M059J (cell line): ENCODE measurements around the gene PPARGC1A. TPM values are rescaled to one million over a fixed set of nuclear protein-coding genes. Genes with fewer than 3 reads are reported as not detected.

Source experiments
- DNase-seq: peaks from one replicate; pipeline ENCODE4 v3.0.0-alpha.2; 2012; ENCODE audit warnings: low read depth
- total RNA-seq: library from RNA; depleted of rRNA; stranded (reverse); fragments of >200 nt; shearing (Covaris generic); gene quantifications from 2 replicates; pipeline ENCODE4 v1.2.3, GENCODE V29; 2014

Gene PPARGC1A
- total RNA-seq, 1 experiment from 2014 or later: 3.6 TPM

DNA sequence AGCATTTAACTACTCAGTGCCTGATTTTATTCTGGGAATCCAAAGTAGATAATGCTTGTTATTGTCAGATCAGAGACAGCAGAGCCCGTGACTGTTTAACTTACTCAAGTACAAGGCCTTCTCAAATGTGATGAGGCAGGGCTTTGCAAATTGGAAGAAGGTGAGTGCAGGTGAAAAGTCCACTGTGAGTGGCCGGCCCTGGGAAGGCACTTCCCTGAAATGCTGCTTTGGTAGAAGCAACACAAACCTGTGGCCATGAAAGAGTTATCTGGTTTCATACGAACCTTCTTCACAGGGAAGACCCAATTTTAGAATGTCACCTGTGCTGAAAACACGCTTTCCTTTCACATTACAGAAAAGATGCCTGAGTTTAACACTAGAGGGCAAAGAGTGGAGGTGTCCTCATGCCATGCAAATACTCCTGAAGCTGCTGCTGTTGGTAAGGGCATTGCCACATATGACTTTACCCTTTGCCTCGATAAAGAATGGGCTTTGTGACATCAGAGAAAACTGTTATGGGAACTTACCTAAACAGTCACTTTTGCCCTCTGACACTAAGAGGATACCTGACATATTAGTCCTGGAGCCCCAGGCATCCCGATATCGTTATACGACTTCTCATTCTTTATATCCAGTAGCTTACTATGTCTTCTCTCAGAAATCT lies 8.0 kb downstream of the PPARGC1A start:
- DNase-seq: peak; percentile 9

DNA sequence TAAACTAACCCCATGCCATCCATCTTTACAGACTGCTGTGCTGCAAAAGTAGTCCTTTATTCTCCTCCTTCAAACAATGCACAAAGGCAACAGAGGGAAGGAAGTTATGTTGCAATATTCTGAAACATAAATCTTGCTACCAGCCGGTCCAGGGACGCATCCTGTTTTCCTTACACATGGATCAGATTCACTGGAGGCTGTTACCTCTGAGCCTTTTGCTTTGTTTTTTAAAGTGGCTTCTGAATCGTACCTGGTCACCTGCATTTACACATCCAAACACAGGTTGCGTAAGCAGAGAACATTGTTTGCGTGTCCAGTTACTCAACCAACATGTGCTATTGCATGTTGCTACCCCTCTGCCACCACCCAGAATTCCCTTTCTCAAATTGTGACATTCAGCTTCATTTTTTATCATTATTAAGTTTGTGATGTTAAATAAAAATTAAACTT lies 8.8 kb downstream of the PPARGC1A start:
- no peak for DNase-seq

GRCh38 chr4:23878912-23879732 lies 10.7 kb downstream of the PPARGC1A start:
- DNase-seq: peak; percentile 89

DNA sequence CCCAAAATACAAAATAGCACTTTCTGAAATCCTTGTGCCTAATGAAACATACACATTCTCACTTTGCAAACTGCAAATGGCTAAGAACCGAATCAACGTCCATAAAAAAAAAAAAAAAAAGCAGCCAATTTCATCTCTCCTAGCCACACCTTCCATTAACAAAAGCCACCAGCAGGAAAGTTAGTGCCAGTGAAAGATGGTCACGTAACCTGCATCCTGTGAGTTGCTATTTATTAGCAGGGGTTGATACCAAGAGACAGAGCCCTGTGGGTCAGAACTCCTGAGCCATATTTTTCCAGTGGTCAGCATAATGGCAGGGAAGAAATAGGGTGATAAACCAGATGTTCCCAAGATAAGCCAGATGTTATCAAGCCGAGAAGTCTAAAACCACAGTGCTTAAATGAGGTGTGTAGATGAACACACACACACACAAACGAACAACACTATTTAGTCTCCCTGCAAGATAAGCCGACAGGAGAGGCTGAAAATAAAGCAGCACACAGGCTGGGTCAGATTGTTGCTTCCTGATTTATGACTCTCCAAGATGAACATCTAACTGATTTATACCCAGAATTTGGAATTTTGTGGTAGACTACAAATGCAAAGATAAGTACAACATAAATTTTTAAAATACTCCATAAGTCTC lies 11.5 kb downstream of the PPARGC1A start:
- peak; percentile 16 for DNase-seq

DNA sequence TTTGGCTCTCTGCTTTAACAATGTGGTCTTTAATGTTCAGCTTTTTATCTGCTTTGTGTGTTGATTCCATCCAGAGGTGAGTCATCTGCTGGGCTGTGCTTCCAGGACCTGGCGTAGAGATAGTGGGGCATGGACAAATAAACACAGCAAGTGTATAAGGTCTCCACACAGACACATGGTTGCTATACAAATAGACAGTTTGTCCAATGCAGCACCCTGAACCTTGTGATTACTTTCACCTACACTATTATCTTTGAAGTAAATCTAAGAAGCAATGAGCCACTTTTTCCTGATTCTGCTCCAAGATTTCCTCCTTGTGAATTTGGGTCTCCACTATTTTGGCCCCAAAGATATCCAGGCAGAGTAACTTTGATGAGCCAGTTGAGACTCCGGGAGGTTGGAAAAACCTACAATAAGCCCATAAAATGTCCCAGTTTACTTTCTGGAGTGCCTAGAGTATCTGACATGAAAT lies 12.1 kb downstream of the PPARGC1A start:
- peak; percentile 89 for DNase-seq

GRCh38 chr4:23876418-23877089 lies 13.3 kb downstream of the PPARGC1A start:
- no peak for DNase-seq

- DNase-seq: no peak
These were observed 14.5 kb downstream of the PPARGC1A start for GRCh38 chr4:23875317-23875716.

DNA sequence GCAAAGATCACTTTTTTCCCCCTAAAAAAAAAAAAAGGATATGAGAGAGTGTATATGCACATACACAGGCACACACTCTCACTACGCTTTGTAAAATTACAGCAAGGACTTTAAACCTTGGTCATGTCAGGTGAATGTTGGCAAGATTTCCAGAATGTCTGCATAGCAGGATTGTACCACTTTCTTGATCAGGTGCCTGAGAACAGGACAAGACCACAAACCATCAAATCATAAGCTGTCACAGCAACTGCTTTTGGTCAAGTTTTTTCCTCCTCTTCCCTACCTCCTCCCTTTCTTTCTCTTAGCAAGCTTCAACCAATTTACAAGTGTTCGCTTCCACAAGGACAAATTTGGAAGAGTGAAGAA lies 15.3 kb downstream of the PPARGC1A start:
- no peak for DNase-seq

DNA sequence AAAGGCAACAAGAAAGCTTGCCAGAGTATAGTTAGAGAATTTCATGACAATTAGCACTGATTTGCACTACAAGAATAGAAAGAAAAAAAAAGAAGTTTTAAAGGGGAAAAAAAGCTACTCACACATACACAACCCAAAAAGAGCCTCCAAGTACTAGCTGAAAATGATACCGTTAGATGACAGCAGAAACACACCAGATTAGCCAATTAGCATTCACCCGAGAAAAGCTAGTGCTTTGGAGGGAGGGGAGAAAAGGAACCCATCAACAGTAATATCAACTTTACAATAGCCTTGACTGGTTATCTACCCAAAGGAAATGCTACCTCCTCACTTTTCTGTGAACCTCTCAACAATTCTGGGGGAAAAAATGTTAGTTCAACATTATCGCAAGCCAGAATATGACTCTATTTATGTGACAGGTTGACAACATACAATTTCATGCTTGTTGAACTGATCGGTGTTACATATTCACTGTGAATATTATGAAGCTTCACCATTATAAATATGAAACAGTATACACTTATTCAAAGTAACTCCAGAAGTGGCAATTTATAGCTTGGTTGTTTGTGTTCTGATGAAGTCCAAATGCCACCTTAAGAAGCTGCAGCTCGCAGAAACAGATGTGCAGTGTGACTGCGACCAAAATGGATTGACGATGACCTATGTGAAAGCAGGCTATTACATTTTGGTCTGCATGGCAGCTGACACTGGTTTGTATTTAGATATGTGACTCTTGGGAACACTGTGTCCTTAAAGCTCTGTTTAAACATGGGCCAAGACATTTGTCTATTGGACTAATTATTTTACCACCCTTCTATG lies 15.9 kb downstream of the PPARGC1A start:
- no peak for DNase-seq

DNA sequence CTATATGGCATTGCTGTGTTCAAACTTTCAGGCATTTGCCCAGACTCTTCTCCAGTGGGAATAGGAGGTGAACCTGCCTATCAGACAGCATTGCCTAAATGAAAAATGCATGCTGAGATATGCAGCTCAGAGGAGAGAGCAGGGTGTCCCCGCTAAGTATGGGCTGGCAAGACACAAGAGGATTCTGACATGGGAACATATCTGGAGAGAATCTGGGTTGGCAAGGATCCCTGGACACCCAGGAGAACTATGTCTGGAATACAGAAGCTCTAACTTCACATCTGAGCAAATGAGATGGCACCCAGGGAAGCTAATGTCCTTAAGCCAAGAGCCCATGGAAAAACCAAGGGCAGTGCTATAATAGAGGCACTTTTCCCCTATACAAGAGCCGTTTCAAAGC lies 18.4 kb downstream of the PPARGC1A start:
- DNase-seq: no peak

- DNase-seq: no peak
These were observed 23.3 kb downstream of the PPARGC1A start for GRCh38 chr4:23866450-23867075.

DNA sequence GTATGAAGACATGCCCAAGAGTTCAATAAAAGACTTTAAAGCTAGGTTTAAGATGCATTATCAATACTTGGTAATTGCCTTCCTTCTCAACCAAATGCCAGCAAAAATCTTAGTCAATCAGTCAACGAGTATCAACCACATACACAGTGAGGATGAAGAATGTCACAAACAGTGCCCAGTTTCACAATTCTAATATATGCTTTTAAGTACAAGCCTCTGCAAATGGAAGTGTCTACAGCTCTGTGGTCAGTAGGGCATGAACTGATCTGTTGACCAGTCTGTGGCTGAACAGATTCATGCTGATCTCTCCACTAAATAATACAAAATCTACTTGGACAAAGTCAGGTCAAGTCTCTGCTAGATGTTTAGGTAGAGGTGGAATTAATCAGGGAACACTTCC lies 27.9 kb downstream of the PPARGC1A start:
- no peak for DNase-seq

GRCh38 chr4:23860919-23861318 lies 28.9 kb downstream of the PPARGC1A start:
- no peak for DNase-seq

DNA sequence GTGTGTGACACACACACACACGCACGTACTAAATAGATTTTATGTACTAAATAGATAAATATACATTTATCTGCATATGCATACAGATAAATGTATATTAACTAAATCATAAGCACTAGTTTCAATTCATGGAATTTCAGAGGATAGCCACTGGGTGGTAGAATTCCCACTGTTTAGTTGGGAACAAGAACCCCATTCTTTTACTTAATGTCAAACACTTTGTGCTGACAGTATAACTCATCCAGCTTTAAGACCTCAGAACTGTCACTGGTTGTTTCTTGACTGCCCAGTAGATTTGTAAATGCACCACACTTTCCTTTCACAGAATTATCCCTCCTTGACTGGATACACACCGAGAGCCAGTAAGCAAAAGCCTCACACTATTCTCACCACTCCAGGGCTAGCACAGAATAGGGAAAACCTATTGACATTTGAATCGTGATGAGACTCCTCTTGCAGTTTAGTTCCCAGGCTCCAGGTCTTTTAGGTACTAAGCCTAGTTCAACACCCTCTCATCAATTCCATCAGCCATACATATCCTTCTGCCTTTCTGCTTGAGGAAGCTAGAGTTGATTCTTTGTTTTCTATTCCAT lies 32.4 kb downstream of the PPARGC1A start:
- peak; percentile 35 for DNase-seq

- no peak for DNase-seq
These were observed 33.2 kb downstream of the PPARGC1A start for GRCh38 chr4:23856630-23857029.

- DNase-seq: peak; percentile 80
These were observed 33.8 kb downstream of the PPARGC1A start for GRCh38 chr4:23855912-23856605.

- no peak for DNase-seq
These were observed 35.7 kb downstream of the PPARGC1A start for GRCh38 chr4:23853986-23854660.

DNA sequence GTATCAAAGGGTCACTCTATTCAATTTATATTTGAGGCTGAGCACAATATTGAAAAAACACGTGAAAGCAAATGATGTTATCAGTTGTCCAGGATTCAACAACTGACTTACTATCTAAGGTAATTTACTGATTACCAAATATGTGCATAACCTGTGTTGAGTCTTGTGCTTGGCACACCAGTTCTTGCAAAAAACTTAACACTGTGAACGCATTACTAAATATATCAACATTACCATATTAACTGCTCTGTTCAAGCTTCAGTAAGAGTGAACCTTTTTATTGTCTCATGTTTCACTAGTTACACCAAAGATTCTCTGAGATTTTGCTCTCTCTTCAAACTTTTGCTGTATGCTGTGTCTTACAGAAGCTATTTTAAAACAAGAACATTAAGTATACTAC lies 38.4 kb downstream of the PPARGC1A start:
- DNase-seq: no peak

GRCh38 chr4:23847158-23847557 lies 42.7 kb downstream of the PPARGC1A start:
- no peak for DNase-seq
